ENCODE data around the gene MGLL. TPM values are rescaled to one million over a fixed set of nuclear protein-coding genes. Genes with fewer than 3 reads are reported as not detected.

The MGLL gene
- total and polyA plus RNA-seq, 9 of the 15 experiments (the other 6 are each of a cell fraction or from before 2014, with no cell fraction given) = 0.12 to 0.32 (median 0.18) TPM; not detected in 6

GRCh38 chr3:127744875-127745274, 77.4 kb downstream of the MGLL start (continued):
- TF ChIP-seq TFE3 (CRISPR knock-in tag; IDR thresholded peaks at IDR 0.05) = no peak
- TF ChIP-seq ARID3A (IDR thresholded peaks at IDR 0.05; ENCODE audit: borderline replicate concordance, low read depth, low read length) = no peak
- TF ChIP-seq POLR2B (IDR thresholded peaks at IDR 0.05; ENCODE audit: low read depth, partially characterized antibody) = no peak
- no peak for TF ChIP-seq MYC (IDR thresholded peaks at IDR 0.05; ENCODE audit: low read depth, low read length)
- TF ChIP-seq MYC (CRISPR knock-in tag; IDR thresholded peaks at IDR 0.05; ENCODE audit: borderline replicate concordance, low read depth) = no peak

- H3K4me2 ChIP-seq (ENCODE audit: insufficient read depth, low read length) = no peak overlapping the region
- intact Hi-C loops (cut with micrococcal nuclease) (no loop called here), in situ Hi-C loops (cut with MboI) (no loop called here)
- H3K4me1 ChIP-seq (replicated peaks in 1 of 2; ENCODE audit: control insufficient read depth in 2 of 2, insufficient read depth in 2 of 2, low read length in 2 of 2) = peaks cover 0 to 4% of the 10 kb centered on the region in 2 experiments; a peak in 2 of 5 replicates
- H3K9me3 ChIP-seq (replicated peaks; ENCODE audit: control insufficient read depth, insufficient read depth, low read depth, low read length) = no peaks in the 10 kb centered on the region
- peaks cover 18 to 44% of the 10 kb centered on the region in 2 experiments for H3K27me3 ChIP-seq (ENCODE audit: control insufficient read depth in 2 of 2, insufficient read depth in 2 of 2, low read length in 2 of 2)
- H3K9ac ChIP-seq (ENCODE audit: insufficient read depth in 1 of 2, low read depth in 2 of 2, low read length in 2 of 2) = no peak overlapping the region
- H3K27ac ChIP-seq (ENCODE audit: extremely low read depth, low read depth, low read length) = no peak overlapping the region
- H3K9me1 ChIP-seq (ENCODE audit: control insufficient read depth, insufficient read depth, low read length) = no peaks in the 10 kb centered on the region
- 1% methylated on average over 10 of the region's 11 CpGs for WGBS (ENCODE audit: insufficient coverage, low coverage, missing lambda C conversion rate)
- ATAC-seq (no peak), FAIRE-seq (no peak), DNase-seq (ENCODE audit: extremely low read depth in 1 of 4, low spot score in 3 of 4) (no peak)
- H3K4me3 ChIP-seq = no peak overlapping the region
- BruUV-seq (replicated peaks) = no TSS peak
- ChIA-PET POLR2A (interaction anchor here (0.6 kb wide), 1 partner anchor 1197 kb away, joined by 3 read pairs; no protein-coding TSS in a partner anchor), CTCF (ENCODE audit: low intra/inter-chr PET ratio) (no interaction called here)
- no peaks in the 10 kb centered on the region for H3K79me2 ChIP-seq (ENCODE audit: control insufficient read depth, insufficient read depth, low read length)
- no peaks in the 10 kb centered on the region for H4K20me1 ChIP-seq (replicated peaks; ENCODE audit: control insufficient read depth, insufficient read depth, low read length)
- H3K36me3 ChIP-seq (ENCODE audit: control insufficient read depth, insufficient read depth, low read length) = no peaks in the 10 kb centered on the region
- H2AFZ ChIP-seq (ENCODE audit: low read depth, low read length) = no peak overlapping the region
- TF ChIP-seq JUNB (CRISPR knock-in tag; conservative IDR thresholded peaks at IDR 0.05) = no peak
- no peak for TF ChIP-seq ZBTB7A (IDR thresholded peaks at IDR 0.05; ENCODE audit: borderline replicate concordance, control insufficient read depth, low read depth, low read length)
- TF ChIP-seq LARP7 (IDR thresholded peaks at IDR 0.05) = no peak
- no peak for TF ChIP-seq SETDB1 (IDR thresholded peaks at IDR 0.05; ENCODE audit: low read length)
Observed at GRCh38 chr3:127744253-127744815, 78.0 kb downstream of the MGLL start.
